B cell (primary cell): ENCODE data around the gene SH3D19. TPM values are rescaled to one million over a fixed set of nuclear protein-coding genes. Genes with fewer than 3 reads are reported as not detected.
"Not testable (repeated sequence)": the region's sequence is repeated elsewhere in the genome, so short reads cannot be mapped to it uniquely, and the experiment has no call there.

Experiments
- ATAC-seq: fragments of 200-7000 bp; cut with Tn5 transposase; one replicate; pipeline ENCODE4 v1.10.0; 2021; ENCODE audit warnings: low read depth, mild to moderate bottlenecking, moderate number of reproducible peaks, moderate library complexity
- CTCF ChIA-PET: fragments of 350-600 bp; sonication (Branson Sonifier 250); formaldehyde crosslinking; loops from one replicate; lab custom pipeline; 2021; ENCODE audit warnings: antibody characterized with exemption, inconsistent platforms; lab: Charles Lee
- POLR2A ChIA-PET: fragments of 350-600 bp; sonication (Branson Sonifier 250); formaldehyde crosslinking; loops from one replicate; lab custom pipeline; 2021; ENCODE audit warnings: antibody characterized with exemption; lab: Charles Lee
- DNase-seq: peaks from one replicate; pipeline ENCODE4 v3.0.0; 2013
- H2AFZ ChIP-seq: 2 replicates; pipeline ENCODE4 v1.6.1; 2012; ENCODE audit warnings: mild to moderate bottlenecking, low read depth, low read length; ENCODE audit not compliant: insufficient read depth, poor library complexity, severe bottlenecking
- H3K27ac ChIP-seq, 2 donors: 1 replicate in 1 of 2; 2 replicates in 1 of 2; pipeline ENCODE4 v1.5.1; 2012 to 2013; ENCODE audit warnings: low read length in 2 of 2, mild to moderate bottlenecking in 2 of 2, moderate library complexity in 1 of 2
- H3K27me3 ChIP-seq, 4 experiments: fragments of 200-600 bp in 1 of 4; sonication (generic) in 1 of 4; replicated peaks in 1 of 4; 1 replicate in 2 of 4; 2 replicates in 2 of 4; pipeline versions ENCODE4 v1.6.1 to v1.7.0; 2013 to 2016; ENCODE audit warnings: low read length in 3 of 4, mild to moderate bottlenecking in 2 of 4, mixed read lengths in 1 of 4, moderate library complexity in 1 of 4; ENCODE audit not compliant: insufficient read depth in 4 of 4, control insufficient read depth in 3 of 4; ENCODE audit errors: control extremely low read depth in 1 of 4
- H3K36me3 ChIP-seq, 2 experiments: replicated peaks in 1 of 2; 1 replicate in 1 of 2; 2 replicates in 1 of 2; pipeline versions ENCODE4 v1.6.1 to v1.7.1; 2013; ENCODE audit warnings: low read length in 1 of 2; ENCODE audit not compliant: insufficient read depth in 2 of 2, control insufficient read depth in 1 of 2; ENCODE audit errors: control extremely low read depth in 1 of 2, extremely low read depth in 1 of 2
- H3K4me1 ChIP-seq, 2 donors: fragments of 200-600 bp in 1 of 2; sonication (generic) in 1 of 2; 1 replicate in 1 of 2; 2 replicates in 1 of 2; pipeline versions ENCODE4 v1.5.1 to v1.6.1; 2013 to 2017; ENCODE audit warnings: low read length in 2 of 2; ENCODE audit not compliant: control insufficient read depth in 2 of 2, insufficient read depth in 2 of 2
- H3K4me2 ChIP-seq: replicated peaks from 2 replicates; pipeline ENCODE3; 2012; ENCODE audit warnings: mild to moderate bottlenecking, low read depth, low read length; ENCODE audit not compliant: poor library complexity, severe bottlenecking
- H3K4me3 ChIP-seq, 5 experiments: fragments of 200-600 bp in 1 of 5; sonication (generic) in 1 of 5; 1 replicate in 3 of 5; 2 replicates in 2 of 5; pipeline versions ENCODE4 v1.5.1 to v1.7.0; 2011 to 2016; ENCODE audit warnings: low read length in 4 of 5, mild to moderate bottlenecking in 4 of 5, low read depth in 2 of 5, control low read depth in 1 of 5, moderate library complexity in 1 of 5; ENCODE audit not compliant: insufficient read depth in 1 of 5; ENCODE audit errors: control extremely low read depth in 1 of 5, extremely low read depth in 1 of 5
- H3K79me2 ChIP-seq: fragments of 200-600 bp; sonication (generic); one replicate; pipeline ENCODE4 v1.6.0; 2016; ENCODE audit warnings: low read length; ENCODE audit not compliant: control insufficient read depth, insufficient read depth
- H3K9ac ChIP-seq: fragments of 200-600 bp; sonication (generic); 2 replicates; pipeline ENCODE4 v1.6.1; 2017; ENCODE audit warnings: mild to moderate bottlenecking, low read length, moderate library complexity
- H3K9me3 ChIP-seq, 3 donors: one replicate each; pipeline versions ENCODE4 v1.6.1 to v1.7.1; 2013; ENCODE audit warnings: low read length in 2 of 3; ENCODE audit not compliant: control insufficient read depth in 2 of 3, insufficient read depth in 1 of 3; ENCODE audit errors: control extremely low read depth in 1 of 3
- H4K20me1 ChIP-seq: 2 replicates; pipeline ENCODE4 v1.6.0; 2012; ENCODE audit warnings: mild to moderate bottlenecking, low read length; ENCODE audit not compliant: insufficient read depth, control insufficient read depth, poor library complexity, severe bottlenecking
- H3K27ac Mint-ChIP-seq: one replicate; pipeline ENCODE4 v1.8.0; 2021; ENCODE audit warnings: mixed read lengths
- H3K27me3 Mint-ChIP-seq: one replicate; pipeline ENCODE4 v1.8.0; 2021; ENCODE audit warnings: mixed read lengths
- H3K4me1 Mint-ChIP-seq: one replicate; pipeline ENCODE4 v1.8.0; 2021; ENCODE audit warnings: mixed read lengths
- H3K4me3 Mint-ChIP-seq: one replicate; pipeline ENCODE4 v1.8.0; 2021; ENCODE audit warnings: mixed read lengths
- H3K9me3 Mint-ChIP-seq: one replicate; pipeline ENCODE4 v1.8.0; 2022; ENCODE audit warnings: mixed read lengths; ENCODE audit not compliant: insufficient read depth
- CTCF ChIP-seq: fragments of 200-600 bp; IDR thresholded peaks from one replicate; pipeline ENCODE4 v1.8.0; 2022; ENCODE audit warnings: antibody characterized with exemption, mild to moderate bottlenecking
- EZH2 ChIP-seq: IDR thresholded peaks from 2 replicates; pipeline ENCODE4 v1.6.1; 2012; ENCODE audit warnings: borderline replicate concordance, low read depth, mild to moderate bottlenecking, moderate library complexity, low read length; ENCODE audit not compliant: insufficient read depth, poor library complexity, severe bottlenecking
- WGBS: methylation state at CpG from one replicate; pipeline ENCODE4 v1.1.5; 2013; ENCODE audit warnings: missing lambda C conversion rate; ENCODE audit not compliant: insufficient coverage; 5-methylcytosine and 5-hydroxymethylcytosine counted together
- intact Hi-C: fragments of 100-400 bp; cut with micrococcal nuclease; formaldehyde crosslinking; loops from one replicate; pipeline ENCODE4 v1.10.0; 2022
- polyA plus RNA-seq: library from polyadenylated mRNA; depleted of rRNA; stranded (reverse); fragments of >200 nt; gene quantifications from 2 replicates; pipeline ENCODE4 v1.2.3, GENCODE V29; 2012
- total RNA-seq, 2 donors: library from RNA; stranded (reverse); fragments of 120-200 nt in 1 of 2; gene quantifications; 1 replicate in 1 of 2; 2 replicates in 1 of 2; pipeline versions ENCODE4 v1.2.3 to v1.2.4, GENCODE V29; 2013 to 2022

Gene SH3D19
- total and polyA plus RNA-seq, 2 donors (not counting 1 experiment from before 2014, with no cell fraction given): 0.01 TPM; not detected in 1

- WGBS: no CpG with 5 or more reads among the region's 1 CpG
- TF ChIP-seq CTCF: no peak
- no peak for TF ChIP-seq EZH2
- no peak overlapping the region for H3K27ac Mint-ChIP-seq
- no peaks in the 10 kb centered on the region for H3K27me3 ChIP-seq
- no peak overlapping the region for H3K4me2 ChIP-seq
- H3K9me3 ChIP-seq: no peaks in the 10 kb centered on the region
- no peak overlapping the region for H3K4me3 Mint-ChIP-seq
- no peaks in the 10 kb centered on the region for H3K4me1 ChIP-seq
- H3K27me3 Mint-ChIP-seq: no peaks in the 10 kb centered on the region
- CTCF ChIA-PET: no interaction called here
- DNase-seq: no peak
- no peaks in the 10 kb centered on the region for H3K79me2 ChIP-seq
- intact Hi-C loops: no loop called here
- no peak overlapping the region for H3K9ac ChIP-seq
- H3K4me1 Mint-ChIP-seq: no peaks in the 10 kb centered on the region
- no peak overlapping the region for H3K4me3 ChIP-seq
- ATAC-seq: no peak
- no peaks in the 10 kb centered on the region for H4K20me1 ChIP-seq
- no peaks in the 10 kb centered on the region for H3K9me3 Mint-ChIP-seq
- no peak overlapping the region for H2AFZ ChIP-seq
- H3K36me3 ChIP-seq: no peaks in the 10 kb centered on the region
- POLR2A ChIA-PET: no interaction called here
- no peak overlapping the region for H3K27ac ChIP-seq
Observed at GRCh38 chr4:151142758-151143157, 182.6 kb downstream of the SH3D19 start.

- intact Hi-C loops: no loop called here
- Histone ChIP-seq H3K27ac (no peak overlapping the region), H3K4me3 (no peak overlapping the region), H2AFZ (no peak overlapping the region), H3K27me3 (no peaks in the 10 kb centered on the region), H3K9ac (no peak overlapping the region), H3K36me3 (no peaks in the 10 kb centered on the region), H4K20me1 (no peaks in the 10 kb centered on the region), H3K9me3 (no peaks in the 10 kb centered on the region), H3K4me1 (no peaks in the 10 kb centered on the region), H3K79me2 (no peaks in the 10 kb centered on the region), H3K4me2 (no peak overlapping the region)
- no peak for DNase-seq
- Mint-ChIP-seq H3K27ac (no peak overlapping the region), H3K27me3 (no peaks in the 10 kb centered on the region), H3K9me3 (no peaks in the 10 kb centered on the region), H3K4me3 (no peak overlapping the region), H3K4me1 (no peaks in the 10 kb centered on the region)
- ChIA-PET POLR2A (no interaction called here), CTCF (interaction anchor here (0.6 kb wide), 1 partner anchor 15 kb away, joined by 3 read pairs; no protein-coding TSS in a partner anchor)
- ATAC-seq: no peak
- WGBS: no CpG with 5 or more reads among the region's 1 CpG
- TF ChIP-seq CTCF: no peak
- TF ChIP-seq EZH2: no peak
Observed at GRCh38 chr4:151139814-151140213, 185.6 kb downstream of the SH3D19 start.

- WGBS: 80% methylated on average over 1 of the region's 3 CpGs
- H3K9me3 Mint-ChIP-seq, DNase-seq, intact Hi-C loops, H2AFZ ChIP-seq, H4K20me1 ChIP-seq, CTCF ChIA-PET, H3K4me1 Mint-ChIP-seq, H3K36me3 ChIP-seq, H3K27ac ChIP-seq, H3K27me3 ChIP-seq, H3K4me3 ChIP-seq, H3K4me1 ChIP-seq, H3K27ac Mint-ChIP-seq, POLR2A ChIA-PET, H3K27me3 Mint-ChIP-seq, H3K9ac ChIP-seq, H3K79me2 ChIP-seq, ATAC-seq, H3K4me3 Mint-ChIP-seq, H3K9me3 ChIP-seq, H3K4me2 ChIP-seq: not testable (repeated sequence)
Observed at GRCh38 chr4:151136048-151136447, 189.4 kb downstream of the SH3D19 start.
